Measurements from ENCODE around the gene SFT2D1. TPM values are rescaled to one million over a fixed set of nuclear protein-coding genes. Genes with fewer than 3 reads are reported as not detected.

SFT2D1 gene
- total RNA-seq, 1 experiment from 2014 or later: 60.3 TPM

DNA sequence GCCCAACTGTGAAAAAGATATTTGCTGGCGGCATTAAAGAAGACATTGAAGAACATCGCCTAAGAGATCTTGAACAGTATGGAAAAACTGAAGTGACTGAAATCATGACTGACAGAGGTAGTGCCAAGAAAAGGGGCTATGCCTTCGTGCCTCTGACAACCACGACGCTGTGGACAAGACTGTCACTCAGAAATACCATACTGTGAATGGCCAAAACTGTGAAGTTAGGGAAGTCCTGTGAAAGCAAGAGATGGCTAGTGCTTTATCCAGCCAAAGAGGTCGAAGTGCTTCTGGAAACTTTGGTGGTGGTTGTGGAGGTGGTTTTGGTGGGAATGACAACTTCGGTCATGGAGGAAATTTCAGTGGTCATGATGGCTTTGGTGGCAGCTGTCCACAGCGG is 7.5 kb downstream of the SFT2D1 start:
- DNase-seq (ENCODE audit: low spot score): no peak

DNA sequence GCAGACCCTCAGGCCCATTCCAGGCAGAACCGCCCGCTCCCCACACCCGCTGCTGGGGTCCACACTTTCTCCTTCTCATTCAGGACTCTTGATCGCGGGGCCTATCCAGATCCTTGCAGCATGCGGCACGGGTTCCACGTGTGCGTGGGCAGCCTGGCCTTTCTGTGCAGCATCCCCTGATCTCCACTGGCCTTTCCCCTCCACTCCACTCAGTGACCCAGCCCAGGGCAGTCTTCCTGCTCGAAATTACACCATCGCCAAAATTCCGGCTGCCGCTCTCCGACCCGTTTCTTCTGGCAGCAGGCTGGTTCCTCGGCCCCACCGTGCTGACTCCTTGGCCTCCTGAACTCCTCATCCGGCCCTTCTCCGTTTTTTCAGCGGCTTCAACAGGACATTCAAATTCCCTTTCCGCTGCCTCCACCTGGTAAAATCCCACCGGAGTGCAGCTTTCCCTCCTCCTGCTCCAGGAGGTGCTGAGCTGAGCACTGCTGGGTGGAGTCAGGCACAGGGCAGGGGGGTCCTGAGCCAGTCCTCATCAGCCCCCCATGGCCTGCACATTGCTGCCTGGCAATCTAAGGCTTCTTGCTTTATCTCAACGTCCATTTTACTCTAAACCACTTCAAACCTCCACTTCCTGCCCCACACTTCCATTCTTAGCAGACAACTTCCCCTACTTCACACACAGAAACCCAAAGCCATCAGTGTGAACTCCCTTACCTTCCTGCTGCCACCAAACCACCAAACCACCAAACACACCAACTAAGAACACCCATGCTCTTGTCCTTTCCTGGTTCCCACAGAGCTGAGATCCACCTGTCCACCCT is 9.0 kb downstream of the SFT2D1 start:
- no peak for DNase-seq (ENCODE audit: low spot score)

DNA sequence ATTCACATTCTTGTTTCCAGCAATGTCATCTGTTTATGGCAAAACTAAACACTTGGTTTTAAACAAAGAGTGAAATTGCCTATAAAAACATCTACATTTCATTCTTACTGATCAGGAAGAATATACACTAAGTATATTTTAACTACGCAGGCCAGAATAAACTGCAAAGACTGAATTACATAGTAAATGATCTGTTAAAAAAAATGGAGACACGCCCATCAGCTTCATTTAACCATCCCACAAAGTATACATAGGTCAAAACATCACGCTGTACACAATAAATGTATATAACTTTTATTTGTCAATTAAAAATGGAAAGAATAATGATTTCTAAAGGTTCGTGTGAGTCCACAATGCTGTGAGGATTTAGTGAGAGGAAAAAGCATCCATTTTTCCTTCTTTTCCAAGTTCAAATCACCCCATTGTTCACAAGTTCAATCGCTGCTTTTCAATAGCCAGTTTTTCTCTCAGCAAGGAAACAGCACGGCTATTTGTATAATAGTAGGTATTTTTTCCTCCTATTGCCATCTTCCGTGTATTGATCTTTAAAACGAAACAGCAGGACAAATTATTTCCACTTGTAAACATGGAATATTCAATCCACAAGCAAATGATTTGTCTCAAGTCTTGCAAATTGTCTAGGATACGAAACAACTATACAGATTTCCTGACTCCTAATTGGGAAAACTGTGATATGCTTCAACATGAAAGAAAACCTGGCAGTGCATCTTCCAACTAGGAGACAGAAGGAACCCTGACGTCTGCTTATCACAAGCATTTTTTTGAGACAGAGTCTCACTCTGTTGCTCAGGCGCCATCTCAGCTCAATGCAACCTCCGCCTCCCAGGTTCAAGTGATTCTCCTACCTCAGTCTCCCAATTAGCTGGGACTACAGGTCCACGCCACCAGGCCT is 10.6 kb downstream of the SFT2D1 start:
- no peak for DNase-seq (ENCODE audit: low spot score)

DNA sequence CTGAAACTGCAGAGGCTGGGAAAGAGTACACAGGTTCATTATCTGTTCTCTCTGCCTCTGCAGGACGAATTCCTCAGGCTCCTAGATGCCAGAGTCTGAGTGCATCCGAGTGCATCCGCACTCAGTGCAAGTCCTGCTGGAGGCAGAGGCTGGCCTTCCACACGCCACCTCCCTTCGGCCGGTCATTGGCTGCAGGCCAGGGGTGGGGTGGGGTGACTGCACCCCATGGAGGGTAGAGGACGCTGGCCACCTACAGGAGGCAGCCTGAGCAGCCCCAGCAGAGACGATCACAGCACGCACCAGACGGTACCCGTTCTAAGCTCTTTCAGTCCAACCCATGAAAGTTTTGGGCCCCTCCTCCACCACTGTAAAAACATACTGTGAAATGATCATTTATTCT is 11.7 kb downstream of the SFT2D1 start:
- no peak for DNase-seq (ENCODE audit: low spot score)

DNA sequence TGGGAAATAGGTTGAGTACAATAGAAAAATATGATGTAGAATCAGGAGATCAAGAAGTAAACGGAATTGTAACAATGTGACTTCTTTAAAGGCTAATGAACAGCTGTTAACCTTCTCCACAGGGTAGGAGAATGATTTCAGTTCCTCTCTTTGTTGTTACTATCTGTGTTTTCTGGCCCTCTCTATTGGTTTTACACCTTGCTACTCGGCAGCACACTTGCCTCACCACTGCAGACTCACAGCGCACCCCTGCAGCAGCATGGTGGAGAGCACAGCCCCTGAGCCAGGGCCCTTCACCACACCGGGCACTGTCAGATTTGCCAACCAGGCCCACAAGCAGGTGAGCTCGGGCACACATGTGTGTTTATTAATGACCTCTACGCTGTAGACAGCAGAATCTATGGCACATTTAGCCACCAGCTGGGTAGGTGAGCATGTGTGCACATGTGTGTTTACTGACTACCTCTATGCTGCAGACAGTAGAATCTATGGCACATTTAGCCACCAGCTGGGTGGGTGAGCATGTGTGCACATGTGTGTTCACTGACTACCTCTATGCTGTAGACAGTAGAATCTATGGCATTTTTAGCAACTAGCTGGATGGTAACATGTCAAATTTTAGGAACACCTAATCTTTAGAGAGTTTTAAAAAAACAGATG is 16.8 kb downstream of the SFT2D1 start:
- no peak for DNase-seq (ENCODE audit: low spot score)

DNA sequence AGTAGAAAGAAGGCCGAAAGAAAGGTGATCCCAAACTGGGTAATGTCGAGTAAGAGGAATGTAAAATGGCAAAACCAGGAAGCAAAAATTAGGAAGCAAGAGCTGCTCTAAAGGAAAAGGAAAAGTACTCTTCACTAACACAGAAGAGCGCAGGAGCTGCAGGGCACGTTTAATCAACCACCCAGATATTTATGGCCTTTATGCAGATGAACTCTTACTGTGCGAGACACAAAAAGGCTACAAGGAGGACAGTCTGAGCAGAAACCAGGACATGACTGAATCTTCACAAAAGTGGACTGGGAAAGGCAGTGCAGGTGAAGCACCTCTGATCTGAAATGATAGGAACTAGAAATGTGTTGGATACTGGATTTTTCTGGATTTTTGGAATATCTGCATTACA is 18.9 kb downstream of the SFT2D1 start:
- no peak for DNase-seq (ENCODE audit: low spot score)

DNA sequence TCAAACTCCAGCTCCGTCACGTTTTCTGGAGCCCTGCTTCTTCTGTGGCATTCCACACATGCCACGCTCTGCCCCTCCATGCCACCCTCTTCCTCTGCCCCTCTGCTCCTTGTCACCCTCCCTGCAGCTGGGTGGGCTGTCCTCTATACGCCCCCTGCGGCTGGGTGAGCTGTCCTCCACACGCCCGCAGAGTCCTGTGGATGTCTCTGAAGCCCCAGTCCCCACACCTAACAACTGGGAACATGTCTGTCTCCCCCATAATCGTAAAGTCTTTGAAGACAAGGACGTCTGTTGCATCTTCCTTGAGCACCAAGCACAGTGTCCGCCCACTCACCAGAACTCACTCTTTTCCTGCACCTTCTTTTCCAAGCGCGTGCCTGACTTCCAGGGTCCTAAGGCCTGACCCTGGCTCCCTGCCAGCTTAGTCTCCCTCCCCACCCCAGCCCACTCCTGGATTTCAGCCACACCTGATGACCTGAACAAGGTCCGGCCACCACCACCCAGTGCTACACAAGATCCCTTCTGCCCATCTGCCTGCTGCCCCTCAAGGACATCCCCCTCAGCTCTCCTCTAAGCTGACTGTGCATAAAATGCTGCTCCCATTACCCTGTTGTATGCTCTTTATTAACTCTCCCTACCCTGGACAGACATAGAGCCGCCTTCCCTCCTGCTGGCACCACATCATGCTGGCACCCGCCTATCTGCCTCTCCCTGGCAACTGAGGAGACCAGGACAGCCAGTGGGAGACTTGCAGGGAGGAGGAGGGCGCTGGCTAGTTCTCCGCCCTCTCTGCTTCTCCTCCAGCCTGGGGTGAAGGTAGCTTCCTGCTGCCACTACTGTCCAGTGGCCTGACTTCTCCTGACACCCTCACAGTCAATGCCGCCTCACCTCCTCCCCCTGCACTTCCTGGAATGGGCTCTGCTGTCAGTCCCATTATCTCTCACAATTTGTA is 23.4 kb downstream of the SFT2D1 start:
- peak; percentile 38 for DNase-seq (ENCODE audit: low spot score)

DNA sequence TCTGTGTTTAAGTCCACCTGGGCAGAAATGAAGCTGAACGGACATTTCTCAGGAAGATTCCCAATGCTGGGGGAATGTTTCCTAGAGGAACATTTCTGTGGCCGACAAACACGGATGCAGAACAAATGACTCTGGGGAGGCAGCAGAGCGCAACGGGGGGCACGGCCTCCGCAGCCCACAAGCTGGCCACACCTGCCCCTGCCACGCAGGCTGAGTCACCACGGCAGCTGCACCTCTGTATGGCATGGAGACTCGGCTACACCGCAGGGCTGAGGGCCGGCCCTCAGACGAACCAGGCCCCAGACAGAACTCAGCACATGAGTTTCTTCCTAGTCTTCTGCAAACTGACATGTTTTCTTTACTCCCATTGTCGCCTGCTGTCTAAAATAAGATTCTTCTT is 24.1 kb downstream of the SFT2D1 start:
- DNase-seq (ENCODE audit: low spot score): no peak

DNA sequence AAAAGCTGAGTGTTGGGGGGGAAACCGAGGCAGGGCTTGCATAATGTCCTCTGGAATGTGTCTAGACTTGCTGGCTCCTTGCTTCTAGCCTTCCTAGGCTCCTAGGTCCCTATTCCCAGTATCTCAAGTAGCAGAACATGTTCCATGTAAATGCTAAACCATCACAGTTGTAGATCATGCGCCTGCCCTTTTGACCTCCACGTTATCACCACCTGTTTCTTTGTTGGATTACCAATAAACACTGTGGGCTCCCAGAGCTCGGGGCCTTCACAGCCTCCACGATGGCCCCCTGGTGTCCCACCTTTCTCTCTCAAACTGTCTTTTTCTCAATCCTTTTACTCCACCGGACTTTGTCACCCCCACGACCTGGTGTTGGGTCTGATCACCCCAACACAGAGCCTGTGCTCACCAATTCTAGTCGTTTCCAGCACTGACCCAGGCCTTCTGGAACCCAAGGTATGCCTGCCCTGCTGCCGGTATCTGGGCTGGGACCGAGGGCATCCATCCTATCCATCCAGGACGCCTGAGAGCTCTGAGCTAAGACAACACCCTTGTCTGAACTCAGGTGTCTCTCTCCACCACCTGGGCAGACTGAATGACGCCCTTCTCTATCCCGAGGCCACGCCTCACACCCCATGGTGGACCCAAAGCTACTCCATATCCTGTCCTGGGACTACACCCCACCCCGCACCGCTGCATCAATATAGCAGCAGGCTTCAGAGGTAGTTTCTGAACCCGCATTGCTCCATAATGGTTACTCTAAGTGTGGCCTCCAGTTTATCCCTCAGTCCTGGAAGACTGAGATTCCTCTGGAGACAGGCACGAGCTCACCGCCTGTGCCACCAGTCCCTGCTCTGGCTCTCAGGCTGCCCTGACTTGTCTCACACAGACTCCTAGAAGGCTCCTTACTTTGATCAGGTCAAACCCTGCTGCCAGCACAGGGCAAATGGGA is 24.8 kb downstream of the SFT2D1 start:
- DNase-seq (ENCODE audit: low spot score): no peak

DNA sequence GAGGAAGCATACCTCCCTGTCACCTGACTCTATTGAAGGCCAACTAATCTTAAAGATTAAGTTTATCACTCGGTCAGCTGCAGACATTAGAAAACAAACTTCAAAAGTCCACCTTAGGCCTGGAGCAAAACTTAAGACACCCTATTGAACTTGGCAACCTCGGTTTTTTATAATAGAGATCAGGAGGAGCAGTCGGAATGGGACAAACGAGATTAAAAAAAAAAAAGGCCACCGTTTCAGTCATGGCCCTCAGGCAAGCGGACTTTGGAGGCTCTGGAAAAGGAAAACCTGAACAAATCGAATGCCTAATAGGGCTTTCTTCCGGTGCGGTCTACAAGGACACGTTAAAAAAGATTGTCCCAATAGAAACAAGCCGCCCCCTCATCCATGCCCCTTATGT is 26.9 kb downstream of the SFT2D1 start:
- DNase-seq (ENCODE audit: low spot score): no peak

DNA sequence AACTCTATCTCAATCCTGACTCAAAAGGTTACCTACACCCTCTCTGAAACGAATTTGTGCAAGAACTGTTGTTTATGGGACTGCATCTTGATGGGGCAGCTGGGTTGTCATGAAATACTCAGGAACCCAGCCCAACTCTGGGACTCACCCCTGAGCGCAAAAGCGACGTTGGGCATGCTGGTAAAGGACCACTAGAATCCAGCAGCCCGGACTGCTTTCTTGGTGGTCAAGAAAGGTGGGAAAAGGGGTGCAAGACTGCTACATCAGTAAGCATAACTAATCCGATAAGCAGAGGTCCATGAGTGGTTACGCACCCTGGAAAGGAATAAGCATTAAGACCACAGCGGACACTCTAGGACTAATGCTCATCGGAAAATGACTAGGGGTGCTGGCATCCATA is 27.9 kb downstream of the SFT2D1 start:
- DNase-seq (ENCODE audit: low spot score): no peak

DNA sequence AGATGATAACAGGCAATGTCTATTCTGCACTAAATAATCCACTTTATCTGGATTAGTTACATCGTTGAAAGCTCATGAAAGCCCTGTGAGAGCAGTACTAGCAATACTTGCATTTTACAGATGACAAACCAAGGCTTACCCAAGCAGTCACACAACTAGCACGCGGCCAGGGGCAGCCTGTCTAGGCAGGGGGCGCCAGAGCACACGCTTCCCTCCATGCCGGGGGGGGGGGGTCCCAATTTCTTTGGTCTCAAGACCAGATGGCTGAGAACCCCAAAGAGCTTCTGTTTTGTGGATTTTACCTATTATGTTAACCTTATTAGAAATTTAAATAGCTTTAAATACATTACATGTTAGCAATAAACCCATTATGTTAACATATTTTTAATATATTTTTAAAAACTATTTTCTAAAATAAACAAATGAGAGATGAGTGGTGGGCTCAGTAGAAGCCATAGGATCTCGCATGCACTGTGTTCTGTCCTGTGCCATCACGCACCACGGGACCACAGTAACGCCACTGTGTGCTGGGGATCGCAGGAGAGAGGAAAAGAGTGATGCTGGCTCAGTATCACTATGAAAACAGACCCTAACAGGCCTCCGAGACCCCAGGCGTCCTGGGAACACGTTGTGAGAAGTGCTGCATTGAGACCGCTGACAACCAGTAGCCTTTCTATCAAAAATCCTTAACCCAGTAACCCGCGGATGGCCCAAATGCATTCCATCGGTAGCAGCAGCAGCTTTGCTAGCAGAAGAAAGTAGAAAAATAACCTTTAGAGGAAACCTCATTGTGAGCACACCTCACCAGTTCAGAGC is 28.9 kb downstream of the SFT2D1 start:
- peak; percentile 36 for DNase-seq (ENCODE audit: low spot score)

DNA sequence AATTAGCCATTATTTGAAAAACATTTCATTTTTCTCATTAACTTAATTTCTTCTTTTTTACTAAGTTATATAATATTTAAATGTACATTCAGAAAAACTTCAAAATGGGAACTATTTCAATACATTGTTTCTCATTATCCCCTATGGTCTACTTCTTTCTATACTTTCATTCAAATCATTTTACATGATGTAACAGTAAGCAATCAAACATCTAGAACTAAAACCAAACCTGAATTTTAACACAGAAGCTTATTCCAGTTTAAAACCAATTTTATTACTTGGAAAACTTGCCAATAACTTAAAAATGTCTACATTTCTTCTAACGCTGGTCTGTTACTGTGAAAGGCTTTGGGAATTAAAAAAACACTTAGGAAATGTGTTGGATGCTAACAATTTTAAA is 29.5 kb downstream of the SFT2D1 start:
- no peak for DNase-seq (ENCODE audit: low spot score)

DNA sequence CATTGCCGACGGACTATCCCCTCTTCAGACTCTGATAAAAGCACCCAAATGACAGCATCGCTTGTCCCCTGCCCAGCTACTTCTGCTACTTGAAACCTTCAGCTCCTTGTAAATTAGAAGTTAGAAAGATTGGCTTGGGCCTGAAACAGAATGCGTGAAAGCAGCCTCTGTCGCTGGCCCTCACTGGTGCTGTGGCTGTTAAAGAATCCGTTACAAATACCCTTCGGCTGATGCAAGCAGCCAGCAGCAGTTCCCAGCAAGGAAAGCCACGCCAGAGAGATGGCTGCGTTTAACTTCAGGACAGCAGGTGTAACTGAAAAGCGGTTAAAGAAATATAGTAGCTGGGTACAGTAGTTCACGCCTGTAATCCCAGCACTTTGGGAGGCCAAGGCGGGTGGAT is 31.7 kb downstream of the SFT2D1 start:
- no peak for DNase-seq (ENCODE audit: low spot score)

DNA sequence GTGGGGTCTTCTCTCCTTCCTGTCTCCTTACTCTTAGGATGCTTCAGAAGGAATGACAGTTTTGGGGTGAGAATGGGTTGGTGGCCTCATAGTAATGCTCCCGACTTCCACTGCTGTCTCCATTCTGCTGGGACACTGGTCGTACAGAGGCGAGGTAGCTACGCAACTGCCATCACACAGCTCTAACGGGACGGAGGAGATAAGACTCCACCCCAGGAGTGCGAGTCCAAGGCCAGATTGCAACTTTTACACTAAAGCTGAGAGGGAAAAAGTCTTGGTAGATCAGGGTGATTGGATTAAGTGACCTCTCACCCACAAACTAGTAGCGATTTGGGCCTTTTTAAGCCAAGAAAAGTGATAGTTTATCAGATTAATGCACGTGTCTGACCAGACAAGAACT is 32.4 kb downstream of the SFT2D1 start:
- DNase-seq (ENCODE audit: low spot score): no peak

DNA sequence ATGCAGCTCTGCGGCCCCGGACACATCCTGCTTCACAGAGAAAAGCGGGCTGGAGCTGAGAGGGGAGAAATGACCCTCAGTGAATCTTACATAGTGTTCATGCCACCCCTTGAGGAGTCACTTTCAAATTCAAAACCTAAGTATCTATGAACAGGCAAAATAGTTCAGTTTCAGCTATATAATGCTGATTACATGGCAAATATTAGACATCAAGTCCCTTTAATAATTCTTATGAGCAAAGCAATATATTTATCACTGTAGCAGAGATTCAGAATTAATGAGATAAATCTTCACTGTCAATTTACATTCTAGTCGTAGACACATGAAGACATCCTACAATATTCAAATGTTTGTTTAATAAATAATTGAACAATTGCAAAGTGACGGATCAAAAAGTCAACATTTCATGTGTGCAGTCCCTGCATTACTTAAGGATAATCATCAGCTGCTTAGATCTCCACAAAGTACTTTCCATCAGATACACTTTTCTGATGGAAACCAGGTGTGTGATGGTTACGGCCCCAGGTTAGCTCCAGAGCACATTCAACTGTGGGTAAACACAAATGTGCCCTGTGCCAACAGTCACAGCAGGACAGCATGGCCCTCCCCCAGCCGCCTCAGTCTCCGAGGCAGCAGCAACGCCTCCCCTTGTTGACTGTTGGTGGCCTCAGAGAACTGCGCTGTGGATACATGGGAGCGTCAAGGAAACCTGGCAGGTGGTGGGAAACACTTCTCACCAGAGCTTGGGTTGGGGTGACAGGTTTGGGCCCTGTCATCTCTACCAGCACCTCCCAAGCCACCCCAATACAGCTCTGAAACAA is 33.4 kb downstream of the SFT2D1 start:
- no peak for DNase-seq (ENCODE audit: low spot score)

DNA sequence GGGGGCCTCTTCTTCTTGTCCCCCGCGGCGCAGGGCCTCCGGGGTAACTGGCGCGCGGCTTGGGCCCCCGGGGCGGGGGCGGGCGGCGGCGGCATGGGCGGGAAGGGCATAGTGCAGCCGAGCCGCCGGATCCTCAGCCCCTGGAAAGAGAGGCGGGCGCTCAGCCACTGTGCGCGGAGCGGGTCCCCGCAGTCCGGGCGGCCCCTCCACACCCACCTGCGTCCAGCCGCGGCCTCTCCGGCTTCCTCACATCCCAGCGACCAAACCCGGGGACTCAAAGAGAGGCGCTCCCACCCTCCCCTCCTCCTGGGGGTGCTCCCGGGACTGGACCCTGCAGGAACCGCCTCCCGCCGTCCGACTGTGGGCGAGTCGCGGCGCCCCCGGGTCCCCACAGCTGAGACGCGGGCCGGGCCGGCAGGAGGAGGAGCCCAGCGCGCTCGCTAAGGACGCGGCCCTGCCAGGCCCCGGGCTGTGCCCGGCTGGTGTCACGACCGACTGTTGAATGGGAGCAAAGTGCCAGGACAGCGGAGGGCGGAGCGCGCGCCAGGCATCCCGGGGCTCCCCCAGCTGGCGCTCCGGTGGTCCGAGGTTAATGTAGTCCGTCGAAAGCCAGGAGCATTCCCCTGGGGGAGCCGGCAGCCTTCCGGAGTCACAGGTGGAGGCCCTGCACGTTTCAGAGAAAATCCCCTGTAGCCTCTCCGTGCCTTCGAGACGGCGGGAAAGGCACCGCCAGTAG is 34.1 kb downstream of the SFT2D1 start, which contains the start of gene PRR18:
Gene PRR18 (minus strand): TSS at position 360 of the 736 bp plus-strand sequence. CDS start 250 bp downstream, at position 110.
- no peak for DNase-seq (ENCODE audit: low spot score)

Data from A172 (cell line).